Mesenchymal stem cell (in vitro differentiated cells and primary cell): ENCODE results near the gene KCNMB1.

Experiments used
- DNase-seq: peaks from one replicate; pipeline ENCODE4 v3.0.0-alpha.2; 2013
- H2AFZ ChIP-seq: one replicate; pipeline ENCODE4 v1.6.1; 2013; ENCODE audit warnings: low read depth, mild to moderate bottlenecking, control low read depth, inconsistent platforms, low read length, moderate library complexity
- H2AK5ac ChIP-seq: 2 replicates; pipeline ENCODE4 v1.6.1; 2013; ENCODE audit warnings: low read length, moderate library complexity, mild to moderate bottlenecking, inconsistent platforms; ENCODE audit not compliant: severe bottlenecking
- H2BK120ac ChIP-seq: one replicate; pipeline ENCODE4 v1.6.1; 2013; ENCODE audit warnings: low read depth, mild to moderate bottlenecking, inconsistent platforms, low read length, moderate library complexity
- H2BK12ac ChIP-seq, 2 experiments: one replicate each; pipeline ENCODE4 v1.6.1; 2013; ENCODE audit warnings: inconsistent platforms in 2 of 2, low read length in 2 of 2, mild to moderate bottlenecking in 2 of 2, moderate library complexity in 2 of 2, control low read depth in 1 of 2
- H2BK15ac ChIP-seq: one replicate; pipeline ENCODE4 v1.6.1; 2013; ENCODE audit warnings: mild to moderate bottlenecking, low read depth, inconsistent platforms; ENCODE audit not compliant: poor library complexity, severe bottlenecking
- H2BK5ac ChIP-seq: 2 replicates; pipeline ENCODE4 v1.6.1; 2013; ENCODE audit warnings: low read depth, mild to moderate bottlenecking, low read length, control low read depth, inconsistent platforms; ENCODE audit not compliant: poor library complexity, severe bottlenecking
- H3K14ac ChIP-seq, 2 experiments: one replicate each; pipeline ENCODE4 v1.6.1; 2013; ENCODE audit warnings: inconsistent platforms in 2 of 2, low read length in 2 of 2, control low read depth in 1 of 2, mild to moderate bottlenecking in 1 of 2, moderate library complexity in 1 of 2
- H3K18ac ChIP-seq, 2 experiments: one replicate each; pipeline ENCODE4 v1.6.1; 2013; ENCODE audit warnings: inconsistent platforms in 2 of 2, low read length in 2 of 2, control low read depth in 1 of 2, low read depth in 1 of 2, mild to moderate bottlenecking in 1 of 2
- H3K23ac ChIP-seq, 2 experiments: one replicate each; pipeline ENCODE4 v1.6.1; 2013; ENCODE audit warnings: inconsistent platforms in 2 of 2, low read length in 2 of 2, mild to moderate bottlenecking in 2 of 2, moderate library complexity in 2 of 2, control low read depth in 1 of 2
- H3K27ac ChIP-seq: 2 replicates; pipeline ENCODE4 v1.5.1; 2013; ENCODE audit warnings: mild to moderate bottlenecking, moderate library complexity, low read length, control low read depth, inconsistent platforms; ENCODE audit not compliant: poor library complexity, severe bottlenecking
- H3K27me3 ChIP-seq, 2 experiments: 2 replicates each; pipeline versions ENCODE4 v1.6.1 to v1.7.0; 2013; ENCODE audit warnings: low read length in 2 of 2, mild to moderate bottlenecking in 2 of 2, moderate library complexity in 2 of 2, control low read depth in 1 of 2, inconsistent platforms in 1 of 2; ENCODE audit not compliant: control insufficient read depth in 1 of 2, insufficient read depth in 1 of 2
- H3K36me3 ChIP-seq, 2 experiments: 2 replicates each; pipeline versions ENCODE4 v1.6.1 to v1.7.0; 2013; ENCODE audit warnings: low read length in 2 of 2, control low read depth in 1 of 2, inconsistent platforms in 1 of 2, low read depth in 1 of 2, mild to moderate bottlenecking in 1 of 2; ENCODE audit not compliant: insufficient read depth in 2 of 2, control insufficient read depth in 1 of 2
- H3K4ac ChIP-seq, 2 experiments: one replicate each; pipeline ENCODE4 v1.6.1; 2013; ENCODE audit warnings: inconsistent platforms in 2 of 2, low read length in 2 of 2, mild to moderate bottlenecking in 2 of 2, moderate library complexity in 2 of 2, control low read depth in 1 of 2, low read depth in 1 of 2
- H3K4me1 ChIP-seq: 2 replicates; pipeline ENCODE4 v1.6.1; 2013; ENCODE audit warnings: low read depth, low read length, control low read depth; ENCODE audit not compliant: control insufficient read depth, insufficient read depth
- H3K4me2 ChIP-seq: 2 replicates; pipeline ENCODE4 v1.6.1; 2013; ENCODE audit warnings: low read length, mild to moderate bottlenecking, inconsistent platforms; ENCODE audit not compliant: poor library complexity, severe bottlenecking
- H3K4me3 ChIP-seq, 2 experiments: 2 replicates each; pipeline versions ENCODE4 v1.5.1 to v1.7.0; 2013; ENCODE audit warnings: low read length in 2 of 2, mild to moderate bottlenecking in 2 of 2, control low read depth in 1 of 2, low read depth in 1 of 2; ENCODE audit not compliant: insufficient read depth in 1 of 2
- H3K79me1 ChIP-seq: replicated peaks from 2 replicates; pipeline ENCODE4 v1.6.1; 2013; ENCODE audit warnings: mild to moderate bottlenecking, control low read depth, low read length, inconsistent platforms; ENCODE audit not compliant: poor library complexity, severe bottlenecking
- H3K9ac ChIP-seq: 2 replicates; pipeline ENCODE4 v1.7.0; 2013; ENCODE audit warnings: mild to moderate bottlenecking, low read length, moderate library complexity
- H3K9me3 ChIP-seq: 2 replicates; pipeline ENCODE4 v1.7.0; 2013; ENCODE audit warnings: mild to moderate bottlenecking, low read length; ENCODE audit not compliant: control insufficient read depth
- H4K8ac ChIP-seq: one replicate; pipeline ENCODE4 v1.6.1; 2013; ENCODE audit warnings: inconsistent platforms, mild to moderate bottlenecking, low read length, moderate library complexity
- H4K91ac ChIP-seq: one replicate; pipeline ENCODE4 v1.6.1; 2013; ENCODE audit warnings: mild to moderate bottlenecking, low read length, inconsistent platforms
- WGBS: methylation state at CpG from one replicate; pipeline ENCODE4 v1.1.7; 2013; ENCODE audit warnings: mixed read lengths; 5-methylcytosine and 5-hydroxymethylcytosine counted together

Gene KCNMB1

GRCh38 chr5:170389550-170389892 lies 354 bp upstream of the KCNMB1 start:
- H2AK5ac ChIP-seq = no peak overlapping the region
- H3K14ac ChIP-seq = no peak overlapping the region
- WGBS = 91% methylated on average over 3 of the region's 4 CpGs
- H3K9me3 ChIP-seq = no peaks in the 10 kb centered on the region
- no peak overlapping the region for H3K4me2 ChIP-seq
- no peaks in the 10 kb centered on the region for H3K36me3 ChIP-seq
- H3K27me3 ChIP-seq = peaks cover 55 to 60% of the 10 kb centered on the region in 2 experiments
- no peak overlapping the region for H2BK15ac ChIP-seq
- H2BK120ac ChIP-seq = no peak overlapping the region
- H3K18ac ChIP-seq = no peak overlapping the region
- H2BK12ac ChIP-seq = no peak overlapping the region
- no peak overlapping the region for H3K9ac ChIP-seq
- no peak overlapping the region for H2AFZ ChIP-seq
- H2BK5ac ChIP-seq = no peak overlapping the region
- no peak for DNase-seq
- H3K79me1 ChIP-seq = no peaks in the 10 kb centered on the region
- no peak overlapping the region for H3K23ac ChIP-seq
- H4K8ac ChIP-seq = no peak overlapping the region
- H3K4me3 ChIP-seq = no peak overlapping the region
- no peak overlapping the region for H4K91ac ChIP-seq
- no peak overlapping the region for H3K4ac ChIP-seq
- H3K4me1 ChIP-seq = peaks cover 4% of the 10 kb centered on the region
- H3K27ac ChIP-seq = no peak overlapping the region

- Histone ChIP-seq H3K4me3 (no peak overlapping the region), H2AK5ac (no peak overlapping the region), H2BK15ac (no peak overlapping the region), H3K9ac (no peak overlapping the region), H4K91ac (no peak overlapping the region), H3K79me1 (no peaks in the 10 kb centered on the region), H2BK5ac (no peak overlapping the region), H3K4ac (no peak overlapping the region), H2BK12ac (no peak overlapping the region), H3K27me3 (peaks cover 55 to 70% of the 10 kb centered on the region in 2 experiments), H3K4me1 (peaks cover 2% of the 10 kb centered on the region), H3K36me3 (no peaks in the 10 kb centered on the region), H2BK120ac (no peak overlapping the region), H3K9me3 (no peaks in the 10 kb centered on the region), H4K8ac (no peak overlapping the region), H3K4me2 (no peak overlapping the region), H3K14ac (no peak overlapping the region), H3K27ac (no peak overlapping the region), H3K23ac (no peak overlapping the region), H3K18ac (no peak overlapping the region), H2AFZ (no peak overlapping the region)
- DNase-seq = no peak
- WGBS = 77% methylated on average over 6 of the region's 6 CpGs
Measured at GRCh38 chr5:170387775-170388639, 1.2 kb downstream of the KCNMB1 start.

GRCh38 chr5:170386743-170387395 lies 2.3 kb downstream of the KCNMB1 start:
- DNase-seq = no peak
- Histone ChIP-seq H3K27ac (no peak overlapping the region), H3K18ac (no peak overlapping the region), H2AK5ac (no peak overlapping the region), H3K23ac (no peak overlapping the region), H4K8ac (no peak overlapping the region), H3K4ac (no peak overlapping the region), H3K4me3 (no peak overlapping the region), H3K9ac (no peak overlapping the region), H2BK15ac (no peak overlapping the region), H2BK5ac (no peak overlapping the region), H4K91ac (no peak overlapping the region), H3K9me3 (no peaks in the 10 kb centered on the region), H2BK12ac (no peak overlapping the region), H3K79me1 (no peaks in the 10 kb centered on the region), H2AFZ (no peak overlapping the region), H2BK120ac (no peak overlapping the region), H3K27me3 (peaks cover 51 to 70% of the 10 kb centered on the region in 2 experiments), H3K4me2 (no peak overlapping the region), H3K36me3 (no peaks in the 10 kb centered on the region), H3K4me1 (peaks cover 2% of the 10 kb centered on the region), H3K14ac (no peak overlapping the region)
- whole genome bisulfite sequencing = 75% methylated on average over 4 of the region's 8 CpGs

- H2BK12ac ChIP-seq = no peak overlapping the region
- H3K79me1 ChIP-seq = no peaks in the 10 kb centered on the region
- DNase-seq = no peak
- H2BK120ac ChIP-seq = no peak overlapping the region
- H2AFZ ChIP-seq = no peak overlapping the region
- H3K9me3 ChIP-seq = no peaks in the 10 kb centered on the region
- H3K36me3 ChIP-seq = no peaks in the 10 kb centered on the region
- H4K8ac ChIP-seq = no peak overlapping the region
- H3K4me2 ChIP-seq = no peak overlapping the region
- 80% methylated on average over 5 of the region's 5 CpGs for WGBS
- H3K27me3 ChIP-seq = peaks cover 18 to 59% of the 10 kb centered on the region in 2 experiments
- H3K14ac ChIP-seq = no peak overlapping the region
- H4K91ac ChIP-seq = no peak overlapping the region
- H2BK5ac ChIP-seq = no peak overlapping the region
- no peak overlapping the region for H2BK15ac ChIP-seq
- H2AK5ac ChIP-seq = no peak overlapping the region
- H3K4me3 ChIP-seq = no peak overlapping the region
- no peak overlapping the region for H3K27ac ChIP-seq
- no peak overlapping the region for H3K4ac ChIP-seq
- H3K9ac ChIP-seq = no peak overlapping the region
- H3K18ac ChIP-seq = no peak overlapping the region
- H3K4me1 ChIP-seq = no peaks in the 10 kb centered on the region
- H3K23ac ChIP-seq = no peak overlapping the region
Measured at GRCh38 chr5:170383227-170383626, 5.9 kb downstream of the KCNMB1 start.
